HEK293T (cell line): ENCODE data around the gene IL1R2.

Source experiments
- CTCF ChIA-PET: fragments of 350-600 bp; formaldehyde crosslinking; extraction: SDS; loops from one replicate; lab custom pipeline; 2021; ENCODE audit warnings: antibody characterized with exemption, inconsistent platforms; lab: Yijun Ruan, JAX
- POLR2A ChIA-PET: fragments of 350-600 bp; formaldehyde crosslinking; extraction: SDS; loops from one replicate; lab custom pipeline; 2020; ENCODE audit warnings: antibody characterized with exemption, inconsistent platforms; lab: Yijun Ruan, JAX
- DNase-seq: peaks from one replicate; pipeline ENCODE4 v3.0.0; 2012; ENCODE audit warnings: mixed read lengths; ENCODE audit errors: extremely low spot score
- ARNT ChIP-seq: fragments of 450-650 bp; IDR thresholded peaks from 2 replicates; pipeline ENCODE4 v1.6.1; 2017; ENCODE audit warnings: mild to moderate bottlenecking
- BHLHE40 ChIP-seq: fragments of 450-650 bp; IDR thresholded peaks from 2 replicates; pipeline ENCODE4 v1.6.1; 2016; ENCODE audit warnings: mild to moderate bottlenecking, moderate library complexity, borderline replicate concordance
- CTBP1 ChIP-seq: fragments of 450-650 bp; IDR thresholded peaks from 2 replicates; pipeline ENCODE4 v1.6.1; 2016; ENCODE audit warnings: borderline replicate concordance
- ELF4 ChIP-seq: fragments of 450-650 bp; IDR thresholded peaks from 2 replicates; pipeline ENCODE4 v1.6.1; 2017; ENCODE audit warnings: antibody characterized with exemption
- FOXA1 ChIP-seq: fragments of 450-650 bp; IDR thresholded peaks from 2 replicates; pipeline ENCODE4 v1.6.1; 2016; ENCODE audit warnings: mild to moderate bottlenecking
- FOXK2 ChIP-seq: fragments of 450-650 bp; IDR thresholded peaks from 2 replicates; pipeline ENCODE4 v1.6.1; 2016; ENCODE audit warnings: mild to moderate bottlenecking
- FOXM1 ChIP-seq: fragments of 450-650 bp; IDR thresholded peaks from 2 replicates; pipeline ENCODE4 v1.6.1; 2017; ENCODE audit warnings: mild to moderate bottlenecking, borderline replicate concordance
- HDGF ChIP-seq: fragments of 450-650 bp; IDR thresholded peaks from 2 replicates; pipeline ENCODE4 v1.6.1; 2017; ENCODE audit warnings: antibody characterized with exemption, borderline replicate concordance
- L3MBTL2 ChIP-seq: fragments of 450-650 bp; conservative IDR thresholded peaks from 2 replicates; pipeline ENCODE4 v1.6.1; 2016; ENCODE audit warnings: mild to moderate bottlenecking
- LEF1 ChIP-seq: fragments of 450-650 bp; IDR thresholded peaks from 2 replicates; pipeline ENCODE4 v1.6.1; 2017; ENCODE audit warnings: mild to moderate bottlenecking, borderline replicate concordance
- NFRKB ChIP-seq: fragments of 450-650 bp; IDR thresholded peaks from 2 replicates; pipeline ENCODE4 v1.6.1; 2016; ENCODE audit warnings: mild to moderate bottlenecking, moderate library complexity
- SP1 ChIP-seq: fragments of 450-650 bp; IDR thresholded peaks from 2 replicates; pipeline ENCODE4 v1.6.1; 2017
- SUZ12 ChIP-seq: fragments of 450-650 bp; IDR thresholded peaks from 2 replicates; pipeline ENCODE4 v1.6.1; 2016; ENCODE audit warnings: mild to moderate bottlenecking
- TARDBP ChIP-seq: fragments of 450-650 bp; IDR thresholded peaks from 2 replicates; pipeline ENCODE4 v1.6.1; 2016
- ZNF384 ChIP-seq: fragments of 450-650 bp; IDR thresholded peaks from 2 replicates; pipeline ENCODE4 v1.6.1; 2016
- TF ChIP-seq, protein P1 (sequence below): fragments of 450-650 bp; IDR thresholded peaks from 2 replicates; pipeline ENCODE4 v1.6.1; 2016

Gene IL1R2

DNA sequence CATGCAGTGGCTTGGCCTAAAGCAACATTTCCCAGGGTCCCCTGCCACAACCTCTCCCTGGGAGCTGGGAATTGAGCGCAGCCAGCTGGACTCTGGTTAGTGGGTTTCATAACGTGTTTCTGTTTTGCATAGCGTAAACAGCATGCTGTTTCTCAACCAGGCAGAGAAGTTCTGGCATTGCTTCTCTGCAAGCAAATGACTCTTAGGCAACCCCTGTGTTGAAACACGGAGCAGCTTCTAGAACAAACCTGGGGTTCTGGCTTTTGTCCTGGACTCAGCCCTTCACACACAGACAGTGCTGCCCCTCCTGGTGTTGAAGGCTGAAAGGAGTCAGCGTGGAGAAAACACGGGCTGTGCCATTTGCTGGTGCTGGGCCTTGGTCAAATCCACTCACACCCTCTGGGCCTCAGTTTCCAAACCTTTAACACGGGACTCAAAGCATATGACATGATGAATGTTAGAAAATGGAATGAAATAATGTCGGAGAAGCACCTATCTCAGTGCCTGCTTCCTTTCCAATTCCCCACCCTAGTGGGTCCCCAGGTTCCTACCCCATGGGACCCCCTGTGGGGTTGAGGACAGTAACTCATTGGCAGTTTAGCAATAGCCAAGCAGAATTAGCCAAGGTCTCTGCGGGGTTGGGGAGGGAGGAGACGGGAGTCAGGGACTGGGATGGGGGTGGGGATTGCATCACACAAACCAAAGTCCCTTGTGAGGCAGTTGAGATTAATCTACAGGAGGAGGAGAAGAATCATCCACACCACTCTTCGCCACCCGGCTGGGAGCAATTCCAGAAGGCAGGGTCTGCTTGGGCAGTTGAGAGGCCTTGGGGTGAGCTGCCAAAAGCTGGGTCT is 30.2 kb upstream of the IL1R2 start:
- TF ChIP-seq FOXM1, result no peak
- TF ChIP-seq TARDBP, result no peak
- no peak for TF ChIP-seq FOXK2
- TF ChIP-seq ELF4, result no peak
- TF ChIP-seq CTBP1, result no peak
- TF ChIP-seq, protein P1, sequence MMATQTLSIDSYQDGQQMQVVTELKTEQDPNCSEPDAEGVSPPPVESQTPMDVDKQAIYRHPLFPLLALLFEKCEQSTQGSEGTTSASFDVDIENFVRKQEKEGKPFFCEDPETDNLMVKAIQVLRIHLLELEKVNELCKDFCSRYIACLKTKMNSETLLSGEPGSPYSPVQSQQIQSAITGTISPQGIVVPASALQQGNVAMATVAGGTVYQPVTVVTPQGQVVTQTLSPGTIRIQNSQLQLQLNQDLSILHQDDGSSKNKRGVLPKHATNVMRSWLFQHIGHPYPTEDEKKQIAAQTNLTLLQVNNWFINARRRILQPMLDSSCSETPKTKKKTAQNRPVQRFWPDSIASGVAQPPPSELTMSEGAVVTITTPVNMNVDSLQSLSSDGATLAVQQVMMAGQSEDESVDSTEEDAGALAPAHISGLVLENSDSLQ, result no peak
- TF ChIP-seq LEF1, result no peak
- no peak for TF ChIP-seq BHLHE40
- no peak for TF ChIP-seq FOXA1
- no peak for TF ChIP-seq NFRKB
- ChIA-PET CTCF (no interaction called here), POLR2A (no interaction called here)
- no peak for DNase-seq

DNA sequence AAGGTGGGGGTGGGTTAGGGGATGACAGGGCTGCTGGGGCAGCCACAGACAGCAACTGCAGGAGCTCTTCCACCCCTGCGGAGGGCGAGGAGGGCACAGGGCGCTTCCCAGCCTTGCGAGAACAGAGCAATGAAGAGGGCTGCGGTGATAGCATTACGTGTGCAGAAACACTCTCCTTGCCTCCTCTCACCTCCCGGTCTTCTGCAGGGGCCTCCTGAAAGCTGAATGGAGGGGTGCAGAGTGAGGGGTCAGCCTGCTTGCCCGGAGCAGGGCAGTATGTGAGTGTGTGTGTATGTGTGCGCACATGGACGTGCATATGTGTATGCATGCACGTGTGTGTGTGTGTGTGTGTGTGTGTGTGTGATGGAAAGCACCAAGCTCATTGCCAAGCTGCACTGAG is 29.5 kb upstream of the IL1R2 start:
- ChIA-PET POLR2A (no interaction called here), CTCF (no interaction called here)
- no peak for DNase-seq
- TF ChIP-seq FOXA1 (no peak), FOXK2 (no peak), CTBP1 (no peak), LEF1 (no peak), ARNT (no peak), NFRKB (no peak), BHLHE40 (no peak), L3MBTL2 (no peak), FOXM1 (no peak)

DNA sequence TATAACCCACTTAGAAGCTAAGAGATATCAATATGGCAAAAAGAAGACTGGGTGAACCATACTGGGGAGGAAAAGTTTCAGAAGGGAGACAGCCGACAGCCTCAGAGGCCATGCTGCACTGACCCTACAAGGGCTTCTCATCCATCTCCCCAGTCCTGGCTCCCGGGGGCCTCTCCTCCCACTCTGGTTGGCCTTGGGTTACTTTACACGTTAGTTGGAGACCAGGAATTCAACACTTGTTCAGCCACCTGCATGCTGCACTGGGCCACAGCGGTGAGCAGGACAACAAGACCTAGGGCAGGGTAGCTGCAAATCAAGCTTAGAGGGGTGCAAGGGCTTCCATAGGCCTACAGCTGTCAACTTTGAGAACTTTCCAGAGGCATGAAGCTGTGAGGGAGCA is 28.6 kb upstream of the IL1R2 start:
- POLR2A ChIA-PET, result no interaction called here
- TF ChIP-seq L3MBTL2, result no peak
- TF ChIP-seq ZNF384, result no peak
- no peak for TF ChIP-seq ARNT
- DNase-seq, result no peak
- CTCF ChIA-PET, result no interaction called here

DNA sequence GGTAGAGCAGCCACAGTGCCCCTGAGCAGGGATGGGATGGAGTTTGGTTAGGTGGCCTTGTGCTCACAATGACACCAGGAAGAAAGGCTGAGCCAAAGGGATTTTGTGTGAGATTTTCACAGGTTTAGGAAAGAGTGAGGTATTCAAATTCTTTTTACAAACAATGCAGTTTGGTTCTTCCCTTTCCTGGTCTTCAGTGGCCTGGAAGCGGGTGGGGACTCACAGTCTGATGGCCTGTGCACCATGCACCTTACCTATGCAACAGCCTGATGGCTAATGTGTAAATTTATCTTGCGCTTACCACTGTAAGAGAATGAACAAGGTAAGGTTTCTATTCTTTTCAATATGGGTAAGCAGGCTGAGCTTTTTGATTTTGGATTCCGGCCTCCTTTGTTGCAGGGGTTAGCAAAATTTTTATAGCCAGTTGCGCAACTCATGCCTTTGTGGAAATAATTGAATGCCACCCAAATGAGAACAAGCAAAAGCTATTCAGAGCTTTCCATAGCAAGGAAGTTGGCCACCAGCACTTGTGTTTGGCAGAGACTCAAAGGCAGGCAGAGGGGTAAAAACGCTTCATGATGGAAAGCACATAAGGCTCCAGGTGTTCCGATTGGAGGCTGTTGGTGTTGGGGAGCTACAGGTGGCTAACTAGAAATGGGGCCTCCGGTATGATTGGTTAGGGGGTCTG is 23.8 kb upstream of the IL1R2 start:
- CTCF ChIA-PET, result interaction anchor here (0.9 kb wide), 1 partner anchor 780 kb away, joined by 3 read pairs; no protein-coding TSS in a partner anchor
- TF ChIP-seq ARNT, result no peak
- no peak for TF ChIP-seq HDGF
- no peak for TF ChIP-seq FOXK2
- TF ChIP-seq, protein P1, result no peak
- TF ChIP-seq FOXM1, result no peak
- TF ChIP-seq ZNF384, result no peak
- no peak for TF ChIP-seq FOXA1
- no peak for TF ChIP-seq BHLHE40
- TF ChIP-seq LEF1, result no peak
- no peak for TF ChIP-seq SP1
- TF ChIP-seq NFRKB, result no peak
- no peak for TF ChIP-seq TARDBP
- TF ChIP-seq CTBP1, result no peak
- no peak for TF ChIP-seq L3MBTL2
- TF ChIP-seq ELF4, result no peak
- no peak for TF ChIP-seq SUZ12
- POLR2A ChIA-PET, result no interaction called here
- DNase-seq, result no peak

DNA sequence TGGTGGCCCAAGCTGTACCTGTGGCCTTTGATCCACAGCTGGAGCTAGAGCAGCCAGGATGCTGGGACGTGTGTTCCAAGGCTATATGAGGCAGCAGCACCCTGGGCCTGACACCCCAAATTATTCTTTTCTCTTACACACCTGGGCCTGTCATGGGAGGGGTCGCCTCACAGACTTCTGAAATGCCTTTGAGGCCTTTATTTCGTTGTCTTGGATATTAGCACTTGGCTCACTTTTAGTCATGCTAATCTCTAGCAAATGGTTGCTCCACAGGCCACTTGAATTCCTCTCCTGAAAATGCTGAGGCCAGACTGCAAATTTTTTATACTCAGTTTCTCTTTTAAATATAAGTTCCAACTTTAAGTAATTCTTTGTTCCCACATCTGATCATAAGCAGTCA is 22.0 kb upstream of the IL1R2 start:
- ChIA-PET POLR2A (no interaction called here), CTCF (no interaction called here)
- DNase-seq, result no peak
- TF ChIP-seq FOXK2 (no peak), CTBP1 (no peak), BHLHE40 (no peak), ZNF384 (no peak), HDGF (no peak), NFRKB (no peak), SUZ12 (no peak), FOXM1 (no peak), ARNT (no peak)

DNA sequence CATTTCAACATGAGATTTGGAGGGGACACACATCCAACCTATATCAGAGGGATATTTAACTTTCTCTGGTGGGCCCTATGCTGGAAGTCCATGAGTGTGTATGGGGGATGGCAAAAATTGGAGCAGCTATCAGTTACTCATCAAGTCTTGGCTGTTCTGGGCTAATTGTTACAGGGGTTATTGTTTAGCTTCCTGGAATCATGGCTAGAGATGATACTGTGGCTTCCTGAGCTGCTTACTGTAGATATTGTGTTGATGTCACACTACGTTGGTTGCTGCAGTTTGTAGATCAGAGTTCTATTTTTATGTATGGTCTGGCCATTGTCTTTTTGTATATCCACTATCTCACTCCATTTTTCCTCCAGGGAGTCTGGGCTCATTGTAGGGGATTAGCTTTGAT is 20.9 kb upstream of the IL1R2 start:
- no peak for DNase-seq
- TF ChIP-seq FOXK2 (no peak), SP1 (no peak)
- TF ChIP-seq, protein P1, result no peak
- POLR2A ChIA-PET, result no interaction called here
- CTCF ChIA-PET, result interaction anchor here (0.5 kb wide), 1 partner anchor 17 kb away, joined by 3 read pairs; no protein-coding TSS in a partner anchor

DNA sequence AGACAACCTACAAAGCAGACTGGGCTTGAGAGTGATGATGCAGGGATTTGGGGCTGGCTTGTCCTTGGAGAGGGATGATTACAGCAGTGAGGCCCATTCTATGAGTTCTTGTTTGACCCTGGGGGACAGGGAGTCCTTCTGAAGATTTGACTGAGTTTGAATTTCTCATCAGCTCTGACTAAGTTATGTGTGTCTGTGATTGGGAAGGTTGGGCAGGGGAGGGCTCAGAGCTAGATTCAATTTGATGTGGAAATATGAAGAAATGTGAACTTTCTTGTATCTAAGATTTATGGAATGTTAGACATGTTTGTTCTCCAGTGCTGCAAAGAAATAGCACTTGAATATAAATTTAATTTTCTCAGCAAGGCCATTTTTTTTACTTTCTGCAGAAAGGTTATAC is 19.9 kb upstream of the IL1R2 start:
- POLR2A ChIA-PET, result no interaction called here
- no peak for DNase-seq
- CTCF ChIA-PET, result no interaction called here
- TF ChIP-seq ZNF384 (no peak), BHLHE40 (no peak), SUZ12 (no peak), L3MBTL2 (no peak), ELF4 (no peak), HDGF (no peak), SP1 (no peak), FOXA1 (no peak), LEF1 (no peak), ARNT (no peak), TARDBP (no peak), FOXM1 (no peak), FOXK2 (no peak)
- TF ChIP-seq, protein P1, result no peak
